T-helper 17 cell (primary cell): ENCODE measurements around the gene ATP10D. TPM values are rescaled to one million over a fixed set of nuclear protein-coding genes. Genes with fewer than 3 reads are reported as not detected.
"Not testable (repeated sequence)": the region's sequence is repeated elsewhere in the genome, so short reads cannot be mapped to it uniquely, and the experiment has no call there.

Experiments
- ATAC-seq: fragments of 150-1000 bp; cut with Tn5 transposase; 2 replicates; pipeline ENCODE4 v1.10.0; 2021; ENCODE audit warnings: mild to moderate bottlenecking, moderate library complexity
- DNase-seq, 3 donors: peaks; one replicate each; pipeline versions ENCODE4 v3.0.0 to v3.0.0-alpha.2; 2020 to 2021
- H3K9me3 ChIP-seq: one replicate; pipeline ENCODE4 v1.7.0; 2013; ENCODE audit warnings: low read length, mild to moderate bottlenecking; ENCODE audit not compliant: control insufficient read depth, poor library complexity, severe bottlenecking
- H3K27ac Mint-ChIP-seq: one replicate; pipeline ENCODE4 v1.8.0; 2022; ENCODE audit warnings: mild to moderate bottlenecking, moderate library complexity, mixed read lengths
- H3K27me3 Mint-ChIP-seq: one replicate; pipeline ENCODE4 v1.8.0; 2022; ENCODE audit warnings: mixed read lengths
- H3K36me3 Mint-ChIP-seq: one replicate; pipeline ENCODE4 v1.8.0; 2022; ENCODE audit warnings: low read depth, mixed read lengths
- H3K4me1 Mint-ChIP-seq: one replicate; pipeline ENCODE4 v1.8.0; 2022; ENCODE audit warnings: mild to moderate bottlenecking, mixed read lengths
- H3K4me3 Mint-ChIP-seq: one replicate; pipeline ENCODE4 v1.8.0; 2022; ENCODE audit warnings: mild to moderate bottlenecking, moderate library complexity, mixed read lengths
- total RNA-seq, 4 donors: library from RNA in 2 of 4; stranded (reverse) in 2 of 4; gene quantifications; one replicate each; pipeline ENCODE4 v1.2.3 and lab custom pipeline; 2022 to 2026

ATP10D gene
- total RNA-seq, 2 donors from 2014 or later: 1.7 to 4.1 TPM

GRCh38 chr4:47531954-47532321 is 46.9 kb downstream of the ATP10D start:
- Mint-ChIP-seq H3K4me3 (peak overlapping the region; percentile 75), H3K36me3 (no peaks in the 10 kb centered on the region), H3K27me3 (no peaks in the 10 kb centered on the region), H3K27ac (peak overlapping the region; percentile 73), H3K4me1 (peaks cover 31% of the 10 kb centered on the region)
- DNase-seq: no peak
- no peaks in the 10 kb centered on the region for H3K9me3 ChIP-seq
- no peak for ATAC-seq

- H3K36me3 Mint-ChIP-seq: no peaks in the 10 kb centered on the region
Measured at GRCh38 chr4:47532658-47533057, 47.6 kb downstream of the ATP10D start.

GRCh38 chr4:47533689-47534347 is 48.7 kb downstream of the ATP10D start:
- DNase-seq: no peak
- no peaks in the 10 kb centered on the region for H3K9me3 ChIP-seq
- ATAC-seq: no peak
- Mint-ChIP-seq H3K27me3 (no peaks in the 10 kb centered on the region), H3K36me3 (no peaks in the 10 kb centered on the region), H3K4me1 (peaks cover 32% of the 10 kb centered on the region), H3K4me3 (peak overlapping the region; percentile 43), H3K27ac (no peak overlapping the region)

More at GRCh38 chr4:47532658-47533057, 47.6 kb downstream of the ATP10D start:
- Mint-ChIP-seq H3K4me1 (peaks cover 31% of the 10 kb centered on the region), H3K27ac (peak overlapping the region; percentile 73), H3K27me3 (no peaks in the 10 kb centered on the region), H3K4me3 (peak overlapping the region; percentile 75)
- no peaks in the 10 kb centered on the region for H3K9me3 ChIP-seq
- no peak for ATAC-seq
- DNase-seq: no peak

- ATAC-seq: no peak
- no peak for DNase-seq
- no peaks in the 10 kb centered on the region for H3K36me3 Mint-ChIP-seq
- no peak overlapping the region for H3K4me3 Mint-ChIP-seq
- no peaks in the 10 kb centered on the region for H3K9me3 ChIP-seq
- H3K27me3 Mint-ChIP-seq: no peaks in the 10 kb centered on the region
- no peak overlapping the region for H3K27ac Mint-ChIP-seq
- peaks cover 33% of the 10 kb centered on the region for H3K4me1 Mint-ChIP-seq
Measured at GRCh38 chr4:47534772-47535171, 49.7 kb downstream of the ATP10D start.

GRCh38 chr4:47535567-47536147 is 50.6 kb downstream of the ATP10D start:
- Mint-ChIP-seq H3K27ac (no peak overlapping the region), H3K4me1 (peaks cover 33% of the 10 kb centered on the region)

GRCh38 chr4:47536966-47537365 is 51.9 kb downstream of the ATP10D start:
- peaks cover 5% of the 10 kb centered on the region for H3K36me3 Mint-ChIP-seq
- no peak for DNase-seq
- H3K27ac Mint-ChIP-seq: no peak overlapping the region
- H3K9me3 ChIP-seq: no peaks in the 10 kb centered on the region
- ATAC-seq: no peak
- H3K4me1 Mint-ChIP-seq: peaks cover 23% of the 10 kb centered on the region
- H3K27me3 Mint-ChIP-seq: no peaks in the 10 kb centered on the region
- H3K4me3 Mint-ChIP-seq: no peak overlapping the region

More at GRCh38 chr4:47535567-47536147, 50.6 kb downstream of the ATP10D start:
- no peaks in the 10 kb centered on the region for H3K9me3 ChIP-seq
- no peak for DNase-seq
- no peak for ATAC-seq
- Mint-ChIP-seq H3K36me3 (no peaks in the 10 kb centered on the region), H3K4me3 (no peak overlapping the region), H3K27me3 (no peaks in the 10 kb centered on the region)

GRCh38 chr4:47538111-47538824 is 53.2 kb downstream of the ATP10D start:
- no peak for DNase-seq

GRCh38 chr4:47538825-47539154 is 53.7 kb downstream of the ATP10D start:
- H3K9me3 ChIP-seq: no peaks in the 10 kb centered on the region
- H3K36me3 Mint-ChIP-seq: peaks cover 5% of the 10 kb centered on the region
- DNase-seq (no peak), ATAC-seq (no peak)
- no peaks in the 10 kb centered on the region for H3K27me3 Mint-ChIP-seq
- peak overlapping the region; percentile 14 for H3K27ac Mint-ChIP-seq
- peaks cover 9% of the 10 kb centered on the region for H3K4me1 Mint-ChIP-seq
- H3K4me3 Mint-ChIP-seq: no peak overlapping the region

More at GRCh38 chr4:47538111-47538824, 53.2 kb downstream of the ATP10D start:
- peak overlapping the region; percentile 14 for H3K27ac Mint-ChIP-seq
- H3K36me3 Mint-ChIP-seq: peaks cover 5% of the 10 kb centered on the region
- peaks cover 11% of the 10 kb centered on the region for H3K4me1 Mint-ChIP-seq
- H3K9me3 ChIP-seq: no peaks in the 10 kb centered on the region
- H3K4me3 Mint-ChIP-seq: no peak overlapping the region
- H3K27me3 Mint-ChIP-seq: no peaks in the 10 kb centered on the region
- ATAC-seq: no peak

- H3K9me3 ChIP-seq, H3K4me1 Mint-ChIP-seq, ATAC-seq, H3K27me3 Mint-ChIP-seq, H3K4me3 Mint-ChIP-seq, H3K27ac Mint-ChIP-seq, DNase-seq: not testable (repeated sequence)
- peaks cover 10% of the 10 kb centered on the region for H3K36me3 Mint-ChIP-seq
Measured at GRCh38 chr4:47542640-47543039, 57.6 kb downstream of the ATP10D start.

- H3K36me3 Mint-ChIP-seq: peaks cover 10% of the 10 kb centered on the region
- H3K27ac Mint-ChIP-seq: no peak overlapping the region
- no peak overlapping the region for H3K4me3 Mint-ChIP-seq
- H3K9me3 ChIP-seq: no peaks in the 10 kb centered on the region
- DNase-seq (no peak), ATAC-seq (no peak)
- H3K4me1 Mint-ChIP-seq: peaks cover 2% of the 10 kb centered on the region
- H3K27me3 Mint-ChIP-seq: no peaks in the 10 kb centered on the region
Measured at GRCh38 chr4:47543331-47543730, 58.3 kb downstream of the ATP10D start.

GRCh38 chr4:47550357-47550756 is 65.3 kb downstream of the ATP10D start:
- H3K27me3 Mint-ChIP-seq, H3K9me3 ChIP-seq, H3K36me3 Mint-ChIP-seq, ATAC-seq, H3K4me3 Mint-ChIP-seq, H3K27ac Mint-ChIP-seq, H3K4me1 Mint-ChIP-seq, DNase-seq: not testable (repeated sequence)

- no peak overlapping the region for H3K4me3 Mint-ChIP-seq
- ATAC-seq: no peak
- H3K4me1 Mint-ChIP-seq: peaks cover 3% of the 10 kb centered on the region
- no peaks in the 10 kb centered on the region for H3K9me3 ChIP-seq
- peaks cover 2% of the 10 kb centered on the region for H3K36me3 Mint-ChIP-seq
- H3K27me3 Mint-ChIP-seq: no peaks in the 10 kb centered on the region
- H3K27ac Mint-ChIP-seq: no peak overlapping the region
- DNase-seq: no peak
Measured at GRCh38 chr4:47550899-47551548, 65.9 kb downstream of the ATP10D start.

- ATAC-seq (no peak), DNase-seq (no peak)
- H3K9me3 ChIP-seq: no peaks in the 10 kb centered on the region
- peaks cover 3% of the 10 kb centered on the region for H3K4me1 Mint-ChIP-seq
- no peaks in the 10 kb centered on the region for H3K36me3 Mint-ChIP-seq
- H3K27ac Mint-ChIP-seq: no peak overlapping the region
- no peak overlapping the region for H3K4me3 Mint-ChIP-seq
- H3K27me3 Mint-ChIP-seq: no peaks in the 10 kb centered on the region
Measured at GRCh38 chr4:47551682-47552081, 66.6 kb downstream of the ATP10D start.
